ENCODE measurements around the gene ARMS2. TPM values are rescaled to one million over a fixed set of nuclear protein-coding genes. Genes with fewer than 3 reads are reported as not detected.

Gene ARMS2
- total RNA-seq, 120 experiments from 2014 or later, result 0.63 to 2.1 (median 0.83) TPM; not detected in 111

Small RNAs within 50 kb of the gene (microRNA-seq; reads per million reads assigned to microRNA genes)
- 0 to 2.6 (median 0.50) reads per million in 43 experiments for gene MIR3941

Other genes with a start within 250 kb of the ARMS2 start
- gene BTBD16, start 183.4 kb upstream of the ARMS2 start, total RNA-seq, result 10 to 100 TPM in 1 of 120 experiments, 1 to 10 TPM in 86, under 1 TPM in 19, not detected in 14; 0.33 to 16.6 (median 2.3) TPM
- 100 to 1,000 TPM in 89 of 120 experiments, 10 to 100 TPM in 31; 60.2 to 156 (median 112) TPM for gene PLEKHA1, start 79.9 kb upstream of the ARMS2 start, total RNA-seq
- 100 to 1,000 TPM; 154 to 492 (median 263) TPM for gene HTRA1, start 6.9 kb downstream of the ARMS2 start, total RNA-seq
- 1 to 10 TPM in 41 of 120 experiments, under 1 TPM in 78, not detected in 1; 0.04 to 6.5 (median 0.71) TPM for gene DMBT1, start 106.1 kb downstream of the ARMS2 start, total RNA-seq
- gene C10orf120, start 245.2 kb downstream of the ARMS2 start, total RNA-seq, result not detected

All from dorsolateral prefrontal cortex (tissue), 118 donors.